ENCODE data around the gene FYB1.

Gene FYB1

DNA sequence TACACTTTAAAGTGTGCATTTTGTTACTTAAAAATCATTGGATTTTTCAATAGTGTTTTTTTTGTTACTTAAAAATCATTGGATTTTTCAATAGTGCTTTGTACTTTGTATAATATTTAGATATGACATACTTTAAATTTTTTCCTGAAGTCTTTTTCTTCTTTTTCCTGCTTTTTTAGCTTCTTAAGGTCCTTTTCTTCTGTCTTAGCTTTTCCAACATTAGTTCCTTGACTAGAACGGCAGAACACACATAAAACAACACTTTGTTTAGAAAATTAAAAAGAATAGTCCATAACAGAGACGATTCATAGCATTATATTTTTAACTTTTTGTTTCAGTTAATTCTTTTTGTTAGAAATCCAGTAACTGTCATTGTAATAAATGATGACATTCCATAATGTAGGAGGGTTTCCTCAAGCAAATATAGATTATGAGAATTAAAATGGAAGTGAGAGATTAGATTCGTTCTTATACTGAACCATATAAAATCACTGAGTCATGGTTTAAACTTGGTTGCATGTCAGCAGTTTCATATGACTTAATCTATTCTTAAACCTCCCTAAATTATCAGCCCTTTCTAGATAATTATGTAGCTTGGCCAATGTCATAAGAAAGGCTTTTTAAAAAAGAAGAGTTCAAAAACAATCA lies 99.8 kb downstream of the FYB1 start:
- no peak for DNase-seq (ENCODE audit: low spot score)

DNA sequence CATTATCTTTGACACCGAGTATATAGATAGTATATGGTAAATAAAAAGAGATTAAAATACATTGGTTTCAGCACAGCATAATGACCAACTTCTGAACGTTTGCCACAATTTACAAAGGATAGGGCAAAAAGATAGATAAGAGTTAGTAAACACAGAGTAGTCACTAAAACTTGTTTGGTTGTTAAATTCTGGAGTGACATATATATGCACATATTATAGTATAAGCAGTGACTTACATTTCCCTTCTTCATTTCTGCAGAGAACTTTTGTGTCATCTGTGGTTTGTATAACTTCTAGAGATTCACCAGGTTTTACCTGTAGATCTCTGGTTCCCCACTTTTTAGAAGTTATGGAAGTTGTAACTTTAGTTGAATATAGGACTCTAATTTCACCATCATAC lies 100.7 kb downstream of the FYB1 start:
- DNase-seq (ENCODE audit: low spot score) = no peak

DNA sequence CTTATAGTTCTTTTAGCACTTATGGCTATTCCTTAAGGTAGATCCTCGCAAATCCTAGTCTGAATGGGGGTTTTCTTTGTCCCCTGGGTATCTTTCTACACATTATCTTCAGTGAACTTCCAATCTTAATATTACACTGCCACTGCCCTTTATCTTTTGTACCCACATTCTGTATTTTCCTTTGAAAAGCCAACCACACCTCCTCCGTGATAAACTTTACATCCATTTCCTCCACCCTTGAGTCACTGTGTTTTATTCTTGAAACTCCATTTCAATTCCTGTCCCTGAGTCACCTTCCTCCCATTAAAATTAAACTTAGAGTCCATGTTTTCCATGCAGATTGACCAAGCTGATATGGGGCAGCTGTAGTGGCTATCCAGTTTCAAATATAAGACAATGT lies 102.0 kb downstream of the FYB1 start:
- DNase-seq (ENCODE audit: low spot score) = no peak

DNA sequence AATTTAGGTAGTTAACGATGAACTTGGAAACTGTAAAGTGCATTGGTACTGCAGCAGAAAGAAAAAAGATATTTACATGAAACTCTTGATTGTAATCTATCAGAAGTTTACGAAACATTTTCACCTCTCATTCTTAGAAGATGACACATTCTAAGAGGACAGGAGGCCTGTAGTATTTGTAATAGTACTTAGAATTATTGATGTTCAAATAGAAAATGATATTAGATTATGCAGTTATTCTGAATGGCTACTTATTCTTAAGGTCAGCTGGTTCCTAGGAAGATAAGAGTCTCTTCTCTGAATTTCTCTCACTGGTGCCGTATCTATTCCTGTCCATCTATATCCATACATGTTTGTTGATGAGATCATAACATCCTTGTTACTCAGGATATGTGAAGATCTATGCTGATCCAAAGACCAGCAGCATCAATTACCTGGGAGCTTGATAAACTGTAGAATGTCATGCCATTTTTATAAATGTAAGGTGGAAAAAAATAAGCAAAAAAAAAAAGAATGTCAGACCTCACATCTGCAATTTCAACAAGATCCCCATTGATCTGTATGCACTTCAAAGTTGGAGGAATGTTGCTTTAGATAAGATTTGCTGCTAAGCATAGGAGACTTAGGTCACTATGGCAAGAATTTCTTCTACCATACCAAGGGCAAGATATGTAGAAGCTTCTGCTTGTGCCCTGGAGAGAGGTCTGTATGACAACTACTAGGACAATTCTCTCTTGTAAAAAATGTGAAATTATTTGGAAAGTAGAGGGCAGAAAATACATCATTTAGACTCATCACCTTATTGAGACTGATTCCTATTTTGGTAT lies 102.8 kb downstream of the FYB1 start:
- no peak for DNase-seq (ENCODE audit: low spot score)

DNA sequence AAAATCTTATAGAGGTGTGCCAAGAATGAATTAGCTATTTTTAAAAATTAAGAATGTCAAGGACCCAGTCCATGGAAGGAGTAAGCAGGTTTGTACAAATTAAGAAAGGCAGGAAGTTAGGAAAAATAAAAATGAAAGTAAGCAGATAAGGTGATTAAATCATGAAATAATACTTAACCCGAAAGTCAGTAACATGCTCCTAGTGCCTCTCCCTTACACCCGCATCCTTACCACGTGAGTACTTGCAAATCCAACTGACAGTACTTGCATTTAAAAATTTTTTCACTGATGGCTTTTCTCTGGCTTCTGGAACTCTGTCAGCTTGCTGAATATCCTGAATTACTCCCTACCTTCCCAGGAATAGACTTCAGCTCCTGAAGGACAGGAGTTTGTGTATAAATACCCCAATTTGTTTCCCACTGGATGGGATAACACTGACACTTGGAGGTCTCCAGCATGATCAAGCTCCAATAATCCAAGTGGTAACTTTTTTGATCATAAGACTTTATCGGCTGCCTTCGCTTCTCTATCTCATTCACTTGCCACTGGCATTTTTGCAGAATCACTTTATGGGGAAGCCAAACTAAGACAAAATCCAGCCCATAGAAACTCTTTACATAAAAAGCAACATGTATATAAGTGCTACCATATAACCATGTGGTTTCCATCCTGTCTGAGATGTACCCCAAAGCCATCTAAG lies 103.6 kb downstream of the FYB1 start:
- DNase-seq (ENCODE audit: low spot score) = no peak

DNA sequence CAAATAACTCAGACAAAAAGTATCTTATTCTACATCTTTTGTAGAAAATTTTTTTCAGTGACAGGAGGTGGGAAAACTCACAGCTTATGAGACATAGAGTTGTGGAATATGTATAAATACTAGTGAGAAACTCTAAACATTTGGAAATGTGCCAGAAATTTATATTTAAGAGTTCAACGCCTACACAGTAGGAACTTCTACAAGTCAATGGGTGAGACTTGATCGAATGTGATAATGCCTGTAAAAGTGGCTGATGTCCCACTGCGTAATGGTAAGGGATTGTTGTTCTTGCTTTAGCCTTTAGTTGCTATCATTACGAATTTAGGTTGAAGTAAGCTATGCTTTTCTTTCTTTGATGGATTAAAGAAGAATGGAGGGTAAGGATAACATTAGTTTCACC lies 105.2 kb downstream of the FYB1 start:
- no peak for DNase-seq (ENCODE audit: low spot score)

DNA sequence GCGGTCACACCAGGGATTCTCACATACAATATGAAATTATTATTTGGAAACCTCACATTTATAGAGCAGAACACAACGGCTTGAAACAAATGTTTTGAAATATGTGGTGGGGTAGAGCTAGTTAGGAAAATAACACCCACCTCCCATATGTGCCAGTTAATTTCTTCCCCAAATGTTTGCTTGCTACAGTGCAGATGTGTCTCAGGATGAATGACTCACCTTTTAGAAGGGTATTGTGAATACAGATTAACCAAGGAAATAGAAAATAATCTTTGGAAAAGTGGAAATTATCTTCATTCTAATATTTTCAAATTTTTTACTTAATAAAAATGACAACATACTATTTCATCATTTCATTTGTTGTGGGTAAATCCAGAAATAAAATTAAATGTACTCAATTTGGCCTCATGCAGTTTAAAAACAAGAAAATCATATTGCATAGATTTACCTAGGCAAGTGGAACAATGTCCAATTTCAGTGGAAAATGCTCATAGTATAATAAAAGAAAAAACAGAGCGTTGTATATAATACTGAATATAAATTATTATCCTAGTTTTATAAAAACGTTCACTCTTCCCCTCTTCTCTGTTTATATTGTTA lies 105.9 kb downstream of the FYB1 start:
- DNase-seq (ENCODE audit: low spot score) = no peak

DNA sequence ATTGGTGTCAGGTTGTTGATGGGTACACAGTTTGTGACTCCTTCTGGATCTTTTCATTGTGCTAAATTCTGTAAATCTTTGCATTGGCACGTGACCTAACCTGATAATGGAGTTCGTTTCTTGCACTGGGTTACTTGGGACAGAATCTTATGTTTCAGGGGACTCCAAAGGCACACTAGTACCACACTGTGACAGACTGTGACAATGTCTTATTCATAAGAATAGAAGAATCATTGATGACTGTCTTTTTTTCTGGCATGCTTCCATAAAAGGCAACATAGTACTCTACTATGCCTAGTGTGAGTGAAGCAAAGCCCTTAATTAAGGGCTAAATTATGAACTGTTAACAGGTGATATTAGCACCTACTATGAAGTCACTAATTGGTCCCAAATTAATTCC lies 109.8 kb downstream of the FYB1 start:
- DNase-seq (ENCODE audit: low spot score) = peak; percentile 75

DNA sequence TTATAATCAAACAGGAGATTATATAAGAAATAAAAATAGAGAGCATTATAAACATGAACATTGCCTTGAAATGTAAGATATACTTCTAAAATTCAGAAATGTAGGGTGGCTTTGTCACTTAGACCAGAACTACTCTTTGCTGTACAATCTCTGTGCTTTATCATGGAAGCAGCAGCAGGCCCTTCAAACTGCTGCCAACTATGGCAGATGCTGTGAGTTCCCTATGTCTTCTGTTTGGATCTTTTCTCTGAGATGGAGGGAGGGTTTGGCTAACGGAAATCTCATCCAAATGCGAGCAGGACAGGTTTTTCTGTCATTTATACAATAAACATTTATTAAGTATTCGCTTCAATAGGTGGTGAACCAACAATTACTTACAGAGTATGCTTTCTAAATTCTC lies 110.4 kb downstream of the FYB1 start:
- peak; percentile 27 for DNase-seq (ENCODE audit: low spot score)

DNA sequence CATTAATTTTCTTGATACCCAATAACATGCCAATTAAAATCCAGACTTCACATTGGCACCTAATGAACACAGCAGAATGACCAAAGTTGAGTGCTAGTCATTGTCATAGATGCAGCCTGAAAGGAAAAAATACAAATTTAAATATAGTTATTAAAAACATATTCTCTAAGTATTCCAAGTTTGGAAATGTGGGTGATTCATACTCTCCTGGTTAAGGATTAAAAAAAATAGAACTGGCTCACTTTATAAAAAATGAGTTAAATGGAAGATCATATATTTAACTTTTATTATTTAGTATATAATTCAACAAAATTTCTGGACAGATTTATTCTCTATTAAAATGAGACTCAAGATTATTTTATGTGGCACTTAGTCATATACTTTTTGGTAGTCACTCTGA lies 112.0 kb downstream of the FYB1 start:
- DNase-seq (ENCODE audit: low spot score) = no peak

DNA sequence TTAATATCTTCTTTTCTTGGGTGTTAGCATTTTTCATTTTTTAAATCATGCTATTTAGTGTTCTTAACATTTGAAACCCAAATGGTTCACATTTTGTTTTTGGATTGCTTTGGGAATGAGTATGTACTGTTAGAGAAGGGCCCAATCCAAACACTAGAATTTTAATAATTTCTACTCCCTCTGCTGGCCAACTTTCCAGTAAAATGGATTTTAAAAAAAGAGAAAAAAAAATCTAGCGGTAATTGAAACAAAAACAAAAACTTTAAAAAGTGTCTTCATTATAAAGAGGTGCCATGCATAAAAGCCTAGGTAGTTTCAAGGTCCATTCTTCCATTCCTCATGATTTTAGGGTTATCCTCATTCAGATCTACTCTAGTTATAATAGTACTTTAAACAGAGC lies 113.0 kb downstream of the FYB1 start:
- DNase-seq (ENCODE audit: low spot score) = no peak

DNA sequence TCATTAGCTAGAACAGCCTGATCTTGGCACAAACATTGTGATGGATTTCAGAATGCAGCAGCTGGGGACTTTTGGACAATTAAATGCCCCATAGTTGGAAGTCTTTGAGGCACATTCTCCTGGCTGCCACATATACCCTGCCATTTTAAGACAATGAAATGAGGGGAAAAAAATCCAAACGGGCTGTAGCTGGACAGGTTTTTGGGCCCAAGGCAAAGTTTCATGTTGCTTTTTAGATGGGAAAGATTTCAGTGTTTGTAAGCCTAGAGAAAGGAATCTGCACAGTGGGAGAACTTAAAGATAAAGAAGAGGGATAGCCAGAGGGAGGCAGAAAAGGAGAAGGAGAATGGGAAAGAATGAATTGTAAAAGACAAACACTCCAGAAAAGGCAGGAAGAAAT lies 115.1 kb downstream of the FYB1 start:
- no peak for DNase-seq (ENCODE audit: low spot score)

DNA sequence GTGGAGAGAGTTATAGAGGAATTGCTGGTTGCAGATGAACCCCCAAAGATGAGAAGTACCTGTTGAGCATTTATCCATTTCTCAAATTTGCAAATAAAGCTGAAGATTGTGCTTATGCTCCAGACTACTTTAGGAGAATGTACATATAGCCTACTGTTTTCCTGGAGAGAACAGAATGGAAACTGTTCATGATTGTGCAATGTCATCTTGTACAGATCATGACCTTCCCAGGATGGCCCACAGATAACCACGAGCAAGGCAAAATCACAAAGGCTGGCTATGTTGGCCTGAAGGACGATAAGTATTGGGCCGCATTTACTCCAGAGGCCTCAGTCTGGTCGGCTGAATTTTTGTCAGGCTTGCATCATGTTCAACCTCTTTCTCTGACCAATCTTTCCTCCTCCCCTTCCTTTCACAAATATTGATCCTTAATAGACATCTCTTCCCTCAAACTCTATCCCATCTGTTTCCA lies 116.6 kb downstream of the FYB1 start:
- DNase-seq (ENCODE audit: low spot score) = no peak

DNA sequence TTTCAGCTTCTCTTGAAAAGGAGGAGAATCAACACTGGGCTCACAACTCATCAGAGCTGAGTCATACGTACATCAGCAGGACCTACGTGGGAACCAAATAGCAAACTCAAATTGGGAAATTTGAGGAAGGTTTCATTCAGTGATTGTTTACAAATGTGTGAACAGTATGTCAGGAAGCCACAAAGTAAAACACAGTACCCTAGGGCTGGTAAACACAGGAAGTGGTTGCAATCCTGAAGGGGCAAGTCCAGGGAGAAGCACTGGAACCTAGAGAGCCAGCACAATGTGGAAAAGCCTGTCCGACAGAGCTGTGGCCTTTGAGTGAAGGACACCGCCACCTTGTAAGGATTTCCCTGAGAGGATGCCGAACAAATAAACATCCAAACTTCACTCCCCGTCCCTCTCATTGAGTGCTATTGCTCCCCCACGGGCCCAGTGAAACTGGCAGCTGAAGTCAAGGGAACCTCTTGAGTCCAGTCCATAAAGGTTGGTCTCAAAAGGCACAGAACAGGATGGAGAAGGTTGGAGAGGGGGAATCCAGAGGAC lies 118.4 kb downstream of the FYB1 start:
- no peak for DNase-seq (ENCODE audit: low spot score)

DNA sequence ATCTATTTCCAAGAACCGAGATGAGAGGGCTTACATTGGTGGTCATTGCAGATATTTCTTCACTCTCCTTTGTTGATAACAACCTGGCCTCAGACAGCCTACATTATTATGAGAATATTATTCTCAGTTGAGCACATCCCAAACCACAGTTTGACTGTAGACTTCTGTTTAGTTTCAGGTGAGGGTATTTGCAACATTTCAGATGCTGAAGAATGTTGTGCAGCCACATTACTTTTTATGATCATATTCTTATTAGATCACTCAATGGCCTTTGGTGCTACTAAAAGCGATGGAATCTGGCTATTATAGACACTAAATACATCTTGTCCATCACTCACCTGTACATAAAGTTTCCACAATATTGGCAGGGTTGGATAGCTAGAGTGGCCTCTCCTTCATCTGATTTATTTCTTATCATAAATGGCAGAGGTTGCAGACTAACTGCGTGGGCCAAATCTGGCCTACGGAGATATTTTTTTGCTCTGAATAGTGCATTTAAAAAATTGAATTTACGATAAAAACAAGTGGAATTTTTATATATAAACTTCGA lies 119.0 kb downstream of the FYB1 start:
- DNase-seq (ENCODE audit: low spot score) = no peak

DNA sequence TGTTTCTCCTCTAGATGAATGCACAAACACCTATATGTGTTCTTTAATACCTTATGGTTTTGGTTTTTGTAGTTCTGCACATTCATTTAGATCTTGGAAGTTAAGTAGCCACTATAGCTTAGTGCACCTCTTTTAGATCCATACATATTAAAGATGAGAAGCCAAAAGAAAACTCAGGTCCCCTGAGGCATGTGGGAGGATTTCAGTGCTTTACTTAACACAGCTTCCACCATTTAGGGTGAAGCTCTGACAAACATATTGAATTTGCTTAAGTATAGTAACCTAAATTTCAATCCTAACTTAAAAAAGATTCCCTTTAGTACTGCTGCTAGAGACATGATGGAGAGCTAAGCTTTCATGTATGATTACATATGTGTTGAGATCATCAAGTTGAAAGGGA lies 119.5 kb downstream of the FYB1 start:
- no peak for DNase-seq (ENCODE audit: low spot score)

DNA sequence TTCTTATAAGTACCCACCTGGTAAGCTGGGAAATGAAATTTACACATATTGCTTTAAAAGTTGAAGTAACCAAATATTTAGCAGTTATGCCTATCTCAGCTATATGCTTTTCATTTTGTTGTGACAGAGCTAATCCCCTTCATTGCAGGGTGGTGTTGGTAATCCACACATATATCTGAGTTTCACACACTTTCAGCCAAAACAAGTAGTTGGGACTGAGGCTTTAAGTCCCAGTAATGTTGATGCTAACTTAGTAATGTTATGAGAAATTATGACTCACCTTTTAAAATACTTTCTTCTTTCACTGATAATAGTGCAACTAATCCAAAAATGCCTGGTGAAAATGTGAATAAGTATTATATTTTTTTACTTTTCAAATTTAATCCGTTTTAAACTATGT lies 126.0 kb downstream of the FYB1 start:
- no peak for DNase-seq (ENCODE audit: low spot score)

DNA sequence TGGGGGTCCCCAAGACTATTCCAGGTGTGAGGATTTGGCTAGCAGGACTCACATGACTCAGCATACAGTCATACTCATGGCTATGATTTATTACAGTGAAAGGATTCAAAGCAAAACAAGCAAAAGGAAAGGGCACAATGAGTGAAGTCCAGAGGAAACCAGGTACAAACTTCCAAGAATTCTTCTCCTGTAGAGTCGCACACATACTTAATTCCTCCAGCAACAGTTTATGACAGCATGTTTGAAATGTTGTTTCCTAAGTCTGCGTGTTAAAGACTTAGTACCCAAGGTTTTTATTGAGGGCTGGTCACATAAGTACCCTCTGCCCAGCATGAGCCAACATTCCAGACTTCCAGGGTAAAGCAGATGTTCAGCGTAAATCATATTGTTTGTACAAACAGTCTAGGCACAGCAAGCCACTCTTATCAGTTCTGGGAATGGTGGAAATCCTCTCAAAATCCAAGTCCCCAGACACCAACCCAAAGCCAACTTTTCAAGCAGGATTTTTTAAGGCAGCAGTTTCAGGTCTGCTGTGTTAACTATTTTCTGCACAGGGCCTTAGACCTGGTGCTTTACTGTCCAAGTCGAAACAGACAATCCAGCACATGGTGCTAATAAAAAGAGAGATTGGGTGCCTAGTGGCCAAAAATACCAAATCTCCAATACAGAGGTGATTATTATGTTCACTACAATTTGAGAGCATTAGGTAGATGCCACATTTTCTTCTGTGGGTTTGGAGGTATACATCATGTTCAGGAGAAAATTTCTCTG lies 126.6 kb downstream of the FYB1 start:
- DNase-seq (ENCODE audit: low spot score) = no peak

DNA sequence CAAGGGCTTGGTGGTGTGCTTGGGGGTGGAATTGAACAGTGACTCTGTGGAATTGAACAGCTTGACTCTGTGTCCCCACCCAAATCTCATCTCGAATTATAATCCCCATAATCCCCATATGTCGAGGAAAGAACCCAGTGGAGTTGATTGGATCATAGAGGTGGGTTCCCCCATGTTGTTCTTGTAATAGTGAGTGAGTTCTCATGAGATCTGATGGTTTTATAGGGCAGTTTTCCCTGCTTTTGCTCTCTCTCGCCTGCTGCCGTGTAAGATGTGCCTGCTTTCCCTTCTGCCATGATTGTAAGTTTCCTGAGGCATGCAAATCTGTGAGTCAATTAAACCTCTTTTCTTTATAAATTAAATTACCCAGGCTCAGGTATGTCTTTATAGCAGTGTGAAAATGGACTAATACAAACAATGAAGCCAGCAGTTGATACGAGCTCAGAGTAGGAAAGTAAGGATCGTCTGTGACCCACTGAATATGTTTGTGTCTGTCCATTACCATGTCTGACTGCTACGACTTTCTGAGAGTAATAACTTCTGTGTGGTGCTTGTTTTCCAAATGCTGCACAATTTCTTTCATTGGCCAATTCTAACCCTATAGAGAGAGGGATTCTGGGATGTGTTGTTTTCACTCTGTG lies 127.3 kb downstream of the FYB1 start:
- DNase-seq (ENCODE audit: low spot score) = no peak

DNA sequence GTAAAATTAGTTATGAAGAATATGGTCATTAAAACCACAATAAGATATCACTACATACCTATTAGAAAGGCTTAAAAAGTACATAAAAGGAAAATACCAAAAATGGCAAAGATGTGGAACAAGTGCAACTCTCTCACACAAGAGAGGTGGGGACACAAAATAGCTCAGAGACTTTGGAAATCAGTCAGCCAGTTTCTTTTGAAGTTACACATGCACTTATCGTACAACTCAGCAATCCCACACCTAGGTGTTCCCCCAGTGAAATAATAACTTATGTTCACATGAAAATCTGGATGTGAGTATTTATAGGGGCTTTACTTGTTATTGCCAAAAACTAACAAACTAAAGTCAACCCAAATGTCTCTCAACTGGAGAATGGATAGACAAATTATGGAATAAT lies 135.4 kb downstream of the FYB1 start:
- DNase-seq (ENCODE audit: low spot score) = no peak

DNA sequence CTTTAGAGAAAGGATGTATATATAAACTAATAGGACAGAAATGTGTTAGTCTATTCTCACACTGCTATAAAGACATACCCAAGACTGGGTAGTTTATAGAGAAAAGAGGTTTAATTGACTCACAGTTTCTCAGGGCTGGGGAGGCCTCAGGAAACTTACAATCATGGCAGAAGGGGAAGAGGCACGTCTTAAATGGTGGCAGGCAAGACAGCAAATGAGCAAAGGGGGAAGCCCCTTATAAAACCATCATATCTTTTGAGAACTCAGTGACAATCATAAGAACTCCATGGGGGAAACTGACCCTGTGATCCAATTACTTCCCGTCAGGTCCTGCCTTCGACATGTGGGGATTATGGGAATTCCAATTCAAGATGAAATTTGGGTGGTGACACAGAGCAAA lies 136.4 kb downstream of the FYB1 start:
- DNase-seq (ENCODE audit: low spot score) = no peak
